IPS DF 19.7 (cell line): ENCODE data around the gene GNB1L.
"Not testable (repeated sequence)": the region's sequence is repeated elsewhere in the genome, so short reads cannot be mapped to it uniquely, and the experiment has no call there.

Experiments
- DNase-seq: peaks from one replicate; pipeline ENCODE4 v3.0.0-alpha.2; 2013; ENCODE audit warnings: low read depth, low spot score

GNB1L gene

GRCh38 chr22:19844377-19845053, 10.2 kb downstream of the GNB1L start:
- no peak for DNase-seq

DNA sequence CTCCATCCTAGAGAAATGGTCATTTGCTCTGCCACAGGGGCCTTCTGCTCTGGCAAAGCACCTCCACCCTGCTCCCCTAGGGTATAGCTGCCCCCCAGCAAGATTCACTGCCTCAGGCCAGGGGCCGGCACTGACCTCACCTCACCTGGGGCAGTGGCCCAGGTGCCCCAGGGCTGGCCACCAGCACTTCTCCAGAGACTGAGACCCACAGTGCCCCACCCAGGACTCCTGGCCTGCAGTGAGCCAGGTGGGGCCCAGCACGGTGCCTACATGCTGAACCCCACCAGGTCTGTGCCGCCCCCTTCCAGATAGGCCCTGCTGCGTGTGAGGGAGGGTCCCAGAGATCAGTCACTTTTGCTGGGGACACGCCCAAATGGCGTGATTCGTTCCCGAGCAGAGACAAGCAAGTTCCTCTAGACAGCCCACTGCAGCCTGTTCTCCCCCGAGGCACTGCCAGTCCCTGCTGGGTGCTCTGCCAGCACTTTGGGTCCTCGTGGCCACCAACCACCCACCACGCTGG, 10.8 kb downstream of the GNB1L start:
- no peak for DNase-seq

DNA sequence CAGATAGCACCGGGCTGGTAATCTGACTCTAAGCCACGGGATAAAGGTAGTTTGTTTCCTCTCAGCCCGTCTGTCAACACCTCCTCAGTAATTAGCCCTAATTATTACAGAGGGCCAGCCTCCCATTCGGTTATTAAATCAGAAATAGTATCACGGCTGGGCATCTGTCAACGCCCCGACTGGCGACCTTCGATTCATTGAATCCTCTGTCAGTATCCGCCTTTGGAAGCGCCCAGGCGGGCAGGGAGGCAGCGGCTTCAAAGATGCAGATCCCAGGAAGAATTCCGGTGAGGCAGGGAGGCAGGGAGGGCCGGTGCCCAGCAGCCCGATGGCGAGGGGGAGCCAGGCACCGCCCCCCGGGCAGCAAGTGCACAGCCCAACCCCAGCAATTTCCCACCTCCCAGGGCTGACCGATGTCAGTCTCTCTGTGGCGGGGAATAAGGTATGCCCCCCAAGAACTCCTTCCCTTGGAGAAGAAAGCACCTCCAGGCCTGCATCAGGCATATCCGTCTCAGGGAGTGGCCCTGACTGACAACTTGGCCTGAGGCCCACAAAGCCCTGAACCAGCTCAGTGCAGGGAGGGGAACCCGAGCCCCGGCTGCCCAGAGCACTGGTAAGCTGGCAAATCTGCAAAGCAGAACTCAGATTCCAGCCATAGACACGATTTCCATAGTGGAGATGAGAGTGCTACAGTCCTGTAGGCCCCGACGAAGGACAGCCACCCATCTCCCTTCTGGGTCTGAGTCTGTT, 11.4 kb downstream of the GNB1L start:
- no peak for DNase-seq

GRCh38 chr22:19842393-19843106, 12.1 kb downstream of the GNB1L start:
- DNase-seq, result no peak

DNA sequence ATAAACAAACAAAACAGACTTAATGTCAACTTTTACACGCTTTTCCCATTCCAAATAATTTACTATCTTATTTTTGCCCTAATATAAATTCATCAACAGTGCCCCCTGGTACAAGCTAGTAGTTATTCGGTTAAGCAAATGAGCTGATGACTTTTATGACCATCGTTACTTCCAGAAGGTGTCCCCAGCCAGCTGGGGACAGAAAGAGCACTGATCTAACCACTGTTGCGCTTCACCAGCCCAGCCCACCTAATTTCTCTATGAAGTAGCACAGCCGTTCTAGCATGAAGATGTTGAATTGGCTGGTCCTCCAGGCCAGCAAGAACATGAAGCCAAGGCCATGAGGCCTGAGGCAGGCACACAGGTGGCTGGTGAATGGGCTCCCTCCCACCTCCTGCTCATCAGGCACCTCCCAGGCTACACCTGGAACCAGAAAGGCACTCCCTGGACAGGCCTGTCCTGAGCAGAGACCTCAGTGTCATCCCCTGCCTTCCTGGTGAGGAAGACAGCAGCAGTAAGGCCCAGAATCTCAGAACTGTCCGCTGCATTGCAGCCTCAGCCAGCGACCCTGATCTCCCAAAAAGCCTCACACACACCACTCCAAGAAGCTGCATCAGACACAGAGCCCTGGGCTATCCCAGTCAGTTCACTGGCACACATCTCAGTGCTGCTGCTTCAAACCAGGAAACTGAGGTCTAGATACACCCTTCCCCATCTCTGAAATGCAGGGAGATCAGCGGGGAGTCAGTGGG, 12.9 kb downstream of the GNB1L start:
- DNase-seq, result no peak

DNA sequence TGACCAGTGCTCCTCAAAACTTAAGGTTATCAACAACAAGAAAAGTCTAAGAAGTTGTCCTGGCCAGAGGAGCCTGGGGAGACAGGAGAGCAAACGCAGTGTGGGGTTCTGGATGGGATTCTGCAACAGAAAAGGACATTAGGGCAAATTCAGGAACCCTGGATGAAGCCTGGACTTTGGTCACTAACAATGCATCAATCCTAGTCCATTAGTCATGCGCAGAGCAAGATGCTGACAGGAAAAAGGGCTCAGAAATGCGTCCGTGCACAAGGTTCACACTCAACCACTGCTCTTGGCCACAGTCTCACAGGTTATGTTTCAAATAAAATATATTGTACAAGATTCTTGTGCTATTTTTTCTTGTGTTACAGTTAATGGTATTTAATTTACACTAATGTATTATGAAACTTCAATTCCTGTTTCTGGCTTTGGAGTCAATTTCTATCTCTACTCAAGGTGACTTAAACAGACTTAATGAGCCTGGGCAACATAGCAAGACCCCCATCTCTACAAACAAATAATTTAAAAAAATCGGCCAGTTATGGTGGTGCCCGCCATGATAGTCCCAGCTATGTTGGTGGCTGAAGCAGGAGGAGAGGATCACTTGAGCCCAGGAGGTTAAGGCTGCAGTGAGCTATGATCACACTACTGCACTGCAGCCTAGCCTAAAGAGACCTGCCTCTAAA, 13.6 kb downstream of the GNB1L start:
- DNase-seq, result no peak

DNA sequence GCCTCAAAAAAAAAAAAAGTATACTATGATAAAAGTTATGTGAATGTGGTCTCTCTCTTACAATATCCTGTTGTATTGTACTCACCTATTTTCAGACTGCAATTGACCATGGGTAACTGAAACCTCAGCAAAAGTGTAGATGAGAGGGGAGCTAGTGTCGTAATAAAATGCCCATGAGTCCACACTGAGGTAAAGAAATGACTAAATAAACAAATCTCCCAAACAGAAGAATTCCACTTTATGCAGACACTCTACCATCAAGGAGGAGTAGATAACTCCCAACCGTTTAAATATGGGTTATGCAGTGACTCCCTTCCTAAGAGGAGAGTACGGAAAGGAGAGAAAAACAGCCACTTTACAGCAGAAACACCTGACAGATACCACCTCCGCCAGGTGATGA, 14.6 kb downstream of the GNB1L start:
- no peak for DNase-seq

GRCh38 chr22:19837915-19838314, 16.8 kb downstream of the GNB1L start:
- DNase-seq, result no peak

GRCh38 chr22:19836512-19836911, 18.2 kb downstream of the GNB1L start:
- DNase-seq, result no peak

DNA sequence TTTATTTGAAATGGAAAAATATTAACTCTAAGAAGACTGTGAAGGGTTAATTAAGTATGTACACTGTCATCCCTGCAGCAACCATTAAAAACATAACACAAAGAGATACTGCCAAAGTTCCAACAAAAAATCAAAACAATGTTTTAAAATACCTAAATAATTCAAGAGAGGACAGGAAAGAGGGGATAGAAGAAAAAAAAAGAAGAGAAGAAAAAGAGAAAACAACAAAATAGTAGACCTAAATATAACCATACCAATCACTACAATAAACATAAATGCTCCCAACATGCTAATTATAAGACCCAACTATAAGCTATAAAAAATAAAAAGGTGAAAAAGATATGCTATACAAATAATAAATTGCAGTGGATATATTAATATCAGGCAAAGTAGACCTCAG, 20.1 kb downstream of the GNB1L start:
- no peak for DNase-seq

DNA sequence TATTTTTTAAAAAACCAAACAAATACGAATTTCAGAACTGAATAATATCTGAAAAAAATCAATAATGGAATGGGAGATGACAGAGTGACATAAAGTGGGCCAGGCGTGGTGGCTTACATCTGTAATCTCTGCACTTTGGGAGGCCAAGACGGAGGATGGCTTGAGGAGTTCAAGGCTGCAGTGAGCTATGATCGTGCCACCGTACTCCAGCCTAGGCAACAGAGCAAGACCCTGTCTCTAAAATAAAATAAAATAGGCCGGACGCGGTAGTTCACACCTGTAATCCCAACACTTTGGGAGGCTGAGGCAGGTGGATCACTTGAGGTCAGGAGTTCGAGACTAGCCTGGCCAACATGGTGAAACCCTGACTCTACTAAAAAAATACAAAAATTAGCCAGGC, 21.3 kb downstream of the GNB1L start:
- DNase-seq, result not testable (repeated sequence)

DNA sequence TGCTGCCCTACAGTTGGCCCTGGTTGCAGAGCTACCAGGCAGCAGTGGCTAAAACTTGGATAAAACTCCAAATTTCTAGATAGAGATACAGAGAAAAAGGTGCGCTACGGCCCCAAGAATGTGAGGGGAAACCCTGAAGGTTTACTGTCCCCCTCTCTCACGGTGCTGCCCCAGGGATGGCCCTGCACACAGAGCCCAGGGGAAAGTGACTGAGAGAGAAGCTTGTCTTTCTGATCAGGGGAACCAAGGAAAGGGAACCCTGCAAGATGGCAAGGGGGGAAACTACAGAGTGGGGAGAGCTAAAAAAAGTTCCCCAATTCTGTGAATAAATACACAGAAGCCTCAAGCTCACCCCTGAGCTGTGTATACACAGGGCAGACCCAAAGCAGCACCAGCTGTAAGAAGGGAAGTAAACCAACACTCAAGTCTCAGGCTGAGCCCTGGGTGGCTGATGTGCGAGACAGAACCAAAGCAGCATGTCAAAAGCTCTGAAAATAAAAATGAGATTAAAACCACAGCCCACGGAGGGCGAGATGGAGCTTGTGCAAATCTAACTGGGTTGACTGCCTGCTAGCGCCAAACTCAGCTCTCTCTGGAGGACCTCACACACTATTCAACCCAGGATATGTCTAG, 22.1 kb downstream of the GNB1L start:
- no peak for DNase-seq

GRCh38 chr22:19831979-19832378, 22.7 kb downstream of the GNB1L start:
- not testable (repeated sequence) for DNase-seq

DNA sequence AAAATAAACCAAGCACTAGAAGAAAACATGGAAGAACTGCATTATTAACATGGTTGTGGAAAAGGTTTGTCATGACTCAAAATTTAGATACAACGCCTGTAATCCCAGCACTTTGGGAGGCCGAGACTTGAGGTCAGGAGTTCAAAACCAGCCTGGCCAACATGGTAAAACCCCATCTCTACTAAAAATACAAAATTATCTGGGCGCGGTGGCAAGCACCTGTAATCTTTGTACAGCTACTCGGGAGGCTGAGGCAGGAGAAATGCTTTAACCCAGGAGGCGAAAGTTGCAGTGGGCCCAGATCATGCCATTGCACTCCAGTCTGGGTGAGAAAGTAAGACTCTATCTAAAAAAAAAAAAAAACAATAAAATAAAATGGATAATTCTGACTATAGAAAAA, 23.7 kb downstream of the GNB1L start:
- DNase-seq, result no peak

DNA sequence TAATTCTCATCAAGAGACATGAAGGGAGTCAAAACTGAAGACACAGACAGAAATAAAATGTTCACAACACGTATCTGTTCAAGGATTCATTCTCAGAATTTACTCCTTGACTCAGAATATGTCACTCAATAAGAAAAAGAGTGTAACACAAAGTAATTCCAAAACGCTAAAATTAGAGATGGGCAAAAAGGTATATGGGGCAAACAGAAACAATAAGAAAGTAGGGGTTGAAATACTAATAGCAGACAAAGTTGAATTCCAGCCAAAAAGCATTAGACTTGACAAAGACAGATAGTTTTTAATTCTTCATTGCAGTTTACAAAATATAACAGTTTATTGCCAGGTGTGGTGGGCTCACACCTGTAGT, 26.7 kb downstream of the GNB1L start:
- no peak for DNase-seq

DNA sequence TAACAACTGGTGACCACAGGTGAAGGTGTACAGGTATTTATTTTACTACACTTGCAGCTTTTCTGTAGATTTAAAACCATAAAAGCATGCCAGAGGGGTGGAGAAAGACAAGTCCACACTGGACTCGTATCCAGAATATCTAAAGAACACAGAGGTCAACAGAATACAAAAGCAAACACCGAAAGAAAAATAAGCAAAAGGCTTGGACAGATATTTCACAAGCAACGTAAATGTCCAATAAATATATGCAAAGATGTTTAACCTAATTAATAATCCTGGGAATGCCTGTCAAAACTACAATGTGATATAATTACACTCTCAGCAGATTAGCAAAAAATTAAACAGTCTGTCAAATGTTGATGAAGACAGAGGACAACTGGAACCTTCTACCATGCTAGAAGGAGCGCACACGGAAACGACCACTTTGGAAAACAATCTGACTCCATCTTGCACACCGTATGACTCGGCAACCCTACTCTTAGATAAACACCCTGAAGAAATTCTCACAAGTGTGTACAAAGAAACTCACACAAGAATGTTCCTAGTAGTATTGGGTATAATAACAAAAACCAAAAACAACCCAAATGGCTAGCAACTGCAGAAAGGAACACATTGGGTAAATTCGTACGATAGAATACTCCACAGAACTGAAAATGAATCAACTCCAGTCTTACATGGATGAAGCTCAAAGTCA, 27.2 kb downstream of the GNB1L start:
- DNase-seq, result no peak

DNA sequence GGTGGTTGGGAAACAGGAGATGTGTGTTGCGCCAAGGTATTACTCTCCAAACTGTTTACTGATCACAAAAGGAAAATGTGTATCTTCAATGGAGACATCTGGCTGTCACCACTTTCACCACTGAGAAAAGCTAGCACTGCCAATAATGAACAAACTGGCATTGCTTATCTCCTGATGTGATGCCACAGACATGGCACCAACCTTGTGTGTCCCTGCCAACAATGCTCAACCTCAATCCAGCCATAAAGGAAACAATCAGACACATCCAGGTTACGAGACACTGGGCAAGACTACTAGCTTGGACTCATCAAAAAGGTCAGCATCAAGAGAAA, 28.1 kb downstream of the GNB1L start:
- no peak for DNase-seq

DNA sequence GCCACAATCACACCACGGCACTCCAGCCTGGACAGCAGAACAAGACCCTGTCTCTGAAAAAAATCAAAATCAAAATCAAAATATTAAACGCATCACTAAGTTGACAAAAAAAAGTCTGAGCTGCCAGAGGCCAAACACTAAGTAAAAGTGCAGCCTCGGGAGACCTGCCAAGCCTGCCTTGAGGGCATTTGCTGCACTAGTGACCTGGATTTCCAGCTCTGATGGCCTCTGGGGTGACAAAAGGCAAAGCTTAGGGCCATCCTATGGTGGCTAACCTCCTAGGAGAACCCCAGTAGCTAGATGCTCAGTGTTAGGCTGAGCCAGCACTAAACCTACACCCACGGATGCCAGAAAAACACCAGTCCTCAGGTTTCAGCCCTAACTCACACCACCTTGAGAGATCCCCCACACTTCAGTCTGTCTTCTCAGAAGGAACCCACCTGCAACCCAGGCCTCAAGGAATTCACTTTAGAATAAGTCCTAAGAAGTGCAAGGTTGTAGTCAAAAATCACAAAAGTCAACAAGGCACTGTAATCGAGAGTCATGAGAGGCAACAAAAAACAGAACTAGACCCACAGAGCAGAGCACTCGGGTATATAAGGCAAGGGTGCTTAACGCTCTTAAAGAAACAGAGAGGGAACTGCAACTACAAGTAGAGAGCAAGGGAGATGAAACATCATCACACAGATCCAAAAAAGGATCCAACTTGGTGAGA, 28.6 kb downstream of the GNB1L start:
- DNase-seq, result no peak

DNA sequence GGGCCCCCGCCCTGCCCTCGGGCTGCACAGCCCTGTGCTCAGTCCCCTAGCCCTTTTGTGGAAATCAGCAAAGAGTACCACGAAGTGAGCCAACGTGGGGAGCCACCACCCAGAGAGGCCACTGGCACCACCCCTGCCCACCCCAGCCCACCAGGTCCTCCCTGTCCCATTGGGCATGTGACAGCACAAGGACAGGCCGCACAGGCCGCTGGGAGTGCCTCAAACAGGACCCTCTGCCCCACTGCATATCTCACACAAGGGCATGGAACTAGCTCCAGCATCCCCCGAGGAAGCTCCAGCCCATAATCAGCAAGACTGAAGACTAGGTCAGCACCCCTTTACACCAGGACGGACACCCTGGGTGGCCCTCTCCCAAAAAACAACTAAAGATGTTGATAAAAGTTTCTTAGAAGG, 29.7 kb downstream of the GNB1L start:
- no peak for DNase-seq
